SU-DHL-6 (cell line): ENCODE data around the gene TRDN.

Experiments used
- CTCF ChIP-seq: fragments of 200-600 bp; sonication (generic); IDR thresholded peaks from one replicate; pipeline ENCODE4 v1.5.1; 2017; ENCODE audit warnings: antibody characterized with exemption, mild to moderate bottlenecking, low read length, moderate library complexity; ENCODE audit not compliant: insufficient read depth, poor library complexity, severe bottlenecking
- EZH2phosphoT487 ChIP-seq: fragments of 200-600 bp; sonication (generic), shearing (Covaris generic); conservative IDR thresholded peaks from 2 replicates; pipeline ENCODE4 v1.6.1; 2018; ENCODE audit warnings: mild to moderate bottlenecking, antibody characterized with exemption, low read length, moderate library complexity, mixed read lengths

- no peak for TF ChIP-seq CTCF
- TF ChIP-seq EZH2phosphoT487 = no peak
Measured at GRCh38 chr6:123524781-123525180, 112.0 kb downstream of the TRDN start.
